ENCODE results near the gene PIK3R3.

DNA sequence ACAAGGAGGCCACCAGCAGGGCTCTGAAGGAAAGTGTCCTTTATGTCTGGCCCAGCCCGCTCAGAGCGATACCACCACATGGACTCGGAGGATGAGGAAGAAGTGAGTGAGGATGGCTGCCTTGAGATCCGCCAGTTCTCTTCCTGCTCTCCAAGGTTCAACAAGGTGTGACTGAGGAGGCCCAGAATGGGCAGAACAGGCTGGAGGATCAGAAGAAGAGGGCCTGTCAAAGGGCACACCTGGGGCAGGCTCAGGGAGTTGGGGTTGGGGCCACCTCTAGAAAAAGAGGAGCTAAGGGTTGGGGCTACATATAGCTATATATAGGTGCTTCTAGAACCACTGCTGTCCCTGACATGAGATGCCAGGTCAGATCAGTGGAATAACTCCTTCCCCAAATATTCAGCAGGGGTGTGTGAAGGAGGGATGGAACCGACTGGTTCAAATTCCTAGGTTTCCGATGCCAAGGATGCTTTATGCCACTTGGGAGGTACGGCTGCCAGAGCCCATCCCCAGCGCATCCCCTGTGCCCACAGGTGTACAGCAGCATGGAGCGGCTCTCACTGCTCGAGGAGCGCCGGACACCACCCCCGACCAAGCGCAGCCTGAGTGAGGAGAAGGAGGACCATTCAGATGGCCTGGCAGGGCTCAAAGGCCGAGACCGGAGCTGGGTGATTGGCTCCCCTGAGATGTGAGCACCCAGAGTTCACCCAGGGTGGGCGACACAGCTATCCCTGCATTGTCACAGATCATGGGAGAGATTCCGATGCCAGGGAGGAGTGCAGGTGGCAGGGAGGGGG lies 102.2 kb downstream of the PIK3R3 start:
- TF ChIP-seq, protein P1, sequence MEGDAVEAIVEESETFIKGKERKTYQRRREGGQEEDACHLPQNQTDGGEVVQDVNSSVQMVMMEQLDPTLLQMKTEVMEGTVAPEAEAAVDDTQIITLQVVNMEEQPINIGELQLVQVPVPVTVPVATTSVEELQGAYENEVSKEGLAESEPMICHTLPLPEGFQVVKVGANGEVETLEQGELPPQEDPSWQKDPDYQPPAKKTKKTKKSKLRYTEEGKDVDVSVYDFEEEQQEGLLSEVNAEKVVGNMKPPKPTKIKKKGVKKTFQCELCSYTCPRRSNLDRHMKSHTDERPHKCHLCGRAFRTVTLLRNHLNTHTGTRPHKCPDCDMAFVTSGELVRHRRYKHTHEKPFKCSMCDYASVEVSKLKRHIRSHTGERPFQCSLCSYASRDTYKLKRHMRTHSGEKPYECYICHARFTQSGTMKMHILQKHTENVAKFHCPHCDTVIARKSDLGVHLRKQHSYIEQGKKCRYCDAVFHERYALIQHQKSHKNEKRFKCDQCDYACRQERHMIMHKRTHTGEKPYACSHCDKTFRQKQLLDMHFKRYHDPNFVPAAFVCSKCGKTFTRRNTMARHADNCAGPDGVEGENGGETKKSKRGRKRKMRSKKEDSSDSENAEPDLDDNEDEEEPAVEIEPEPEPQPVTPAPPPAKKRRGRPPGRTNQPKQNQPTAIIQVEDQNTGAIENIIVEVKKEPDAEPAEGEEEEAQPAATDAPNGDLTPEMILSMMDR (IDR thresholded peaks at IDR 0.05): no peak
- no peak for TF ChIP-seq POLR2AphosphoS5 (IDR thresholded peaks at IDR 0.05)
- TF ChIP-seq EP300 (IDR thresholded peaks at IDR 0.05): no peak

All from stomach (tissue), 4 donors.